CD14-positive monocyte (primary cell): ENCODE data around the gene KLHL40. TPM values are rescaled to one million over a fixed set of nuclear protein-coding genes. Genes with fewer than 3 reads are reported as not detected.

Experiments
- DNase-seq, 3 donors: peaks; one replicate each; pipeline ENCODE4 v3.0.0-alpha.2; 2011 to 2022
- H2AFZ ChIP-seq: 2 replicates; pipeline ENCODE4 v1.6.0; 2012; ENCODE audit warnings: mild to moderate bottlenecking, low read depth, low read length, inconsistent platforms; ENCODE audit not compliant: insufficient read depth, poor library complexity, severe bottlenecking
- H3K27ac ChIP-seq, 2 donors: 1 replicate in 1 of 2; 2 replicates in 1 of 2; pipeline ENCODE4 v1.5.1; 2012 to 2013; ENCODE audit warnings: low read length in 2 of 2, control low read depth in 1 of 2, inconsistent platforms in 1 of 2, low read depth in 1 of 2, mild to moderate bottlenecking in 1 of 2
- H3K27me3 ChIP-seq, 2 donors: one replicate each; pipeline versions ENCODE4 v1.6.0 to v1.6.1; 2011 to 2013; ENCODE audit warnings: low read length in 2 of 2; ENCODE audit not compliant: control insufficient read depth in 2 of 2, insufficient read depth in 2 of 2
- H3K36me3 ChIP-seq, 2 donors: replicated peaks in 1 of 2; 1 replicate in 1 of 2; 2 replicates in 1 of 2; pipeline versions ENCODE4 v1.5.1 to v1.6.1; 2012 to 2013; ENCODE audit warnings: low read length in 2 of 2, control low read depth in 1 of 2, inconsistent platforms in 1 of 2, mild to moderate bottlenecking in 1 of 2; ENCODE audit not compliant: insufficient read depth in 2 of 2, control insufficient read depth in 1 of 2
- H3K4me1 ChIP-seq, 2 donors: 1 replicate in 1 of 2; 2 replicates in 1 of 2; pipeline versions ENCODE4 v1.5.1 to v1.6.1; 2012 to 2013; ENCODE audit warnings: low read length in 2 of 2, control low read depth in 1 of 2, inconsistent platforms in 1 of 2, mild to moderate bottlenecking in 1 of 2, moderate library complexity in 1 of 2; ENCODE audit not compliant: insufficient read depth in 2 of 2, control insufficient read depth in 1 of 2
- H3K4me2 ChIP-seq: replicated peaks from 2 replicates; pipeline ENCODE3; 2012; ENCODE audit warnings: low read length, moderate library complexity, mild to moderate bottlenecking; ENCODE audit not compliant: poor library complexity, severe bottlenecking; ENCODE audit errors: extremely low read depth
- H3K4me3 ChIP-seq, 3 experiments: fragments of 200-600 bp in 1 of 3; sonication (generic) in 1 of 3; replicated peaks in 1 of 3; 1 replicate in 2 of 3; 2 replicates in 1 of 3; pipeline ENCODE4 v1.5.1; 2011 to 2013; ENCODE audit warnings: low read length in 3 of 3, mild to moderate bottlenecking in 3 of 3, control low read depth in 2 of 3, low read depth in 2 of 3, inconsistent platforms in 1 of 3, moderate library complexity in 1 of 3
- H3K79me2 ChIP-seq: 2 replicates; pipeline ENCODE4 v1.6.0; 2012; ENCODE audit warnings: mild to moderate bottlenecking, control low read depth, inconsistent platforms, low read length, moderate library complexity; ENCODE audit not compliant: insufficient read depth
- H3K9ac ChIP-seq: 2 replicates; pipeline ENCODE4 v1.6.0; 2017; ENCODE audit warnings: low read length, mild to moderate bottlenecking; ENCODE audit not compliant: insufficient read depth, poor library complexity, severe bottlenecking
- H3K9me3 ChIP-seq, 2 donors: replicated peaks in 1 of 2; 1 replicate in 1 of 2; 2 replicates in 1 of 2; pipeline versions ENCODE4 v1.5.1 to v1.6.1; 2012 to 2013; ENCODE audit warnings: low read length in 2 of 2, control low read depth in 1 of 2; ENCODE audit not compliant: control insufficient read depth in 1 of 2, insufficient read depth in 1 of 2
- H4K20me1 ChIP-seq: 2 replicates; pipeline ENCODE4 v1.6.0; 2012; ENCODE audit warnings: mild to moderate bottlenecking, low read length, control low read depth, moderate library complexity; ENCODE audit not compliant: insufficient read depth
- H3K27ac Mint-ChIP-seq, 7 donors: one replicate each; pipeline ENCODE4 v1.8.0; 2020; ENCODE audit warnings: mild to moderate bottlenecking in 7 of 7, mixed read lengths in 7 of 7, moderate library complexity in 6 of 7, inconsistent platforms in 2 of 7
- H3K27me3 Mint-ChIP-seq, 3 donors: one replicate each; pipeline ENCODE4 v1.8.0; 2021 to 2022; ENCODE audit warnings: low read depth in 3 of 3, mild to moderate bottlenecking in 3 of 3, mixed read lengths in 3 of 3, moderate library complexity in 3 of 3, inconsistent platforms in 1 of 3
- H3K36me3 Mint-ChIP-seq, 2 donors: one replicate each; pipeline ENCODE4 v1.8.0; 2020; ENCODE audit warnings: mixed read lengths in 2 of 2, inconsistent platforms in 1 of 2, mild to moderate bottlenecking in 1 of 2
- H3K4me1 Mint-ChIP-seq: one replicate; pipeline ENCODE4 v1.8.0; 2020; ENCODE audit warnings: mild to moderate bottlenecking, mixed read lengths
- H3K4me3 Mint-ChIP-seq, 2 donors: one replicate each; pipeline ENCODE4 v1.8.0; 2020; ENCODE audit warnings: mild to moderate bottlenecking in 2 of 2, mixed read lengths in 2 of 2, moderate library complexity in 1 of 2
- H3K9me3 Mint-ChIP-seq, 7 donors: one replicate each; pipeline ENCODE4 v1.8.0; 2020 to 2022; ENCODE audit warnings: mixed read lengths in 7 of 7, mild to moderate bottlenecking in 6 of 7, moderate library complexity in 6 of 7, inconsistent platforms in 2 of 7
- WGBS: methylation state at CpG from one replicate; pipeline ENCODE4 v1.1.5; 2013; ENCODE audit warnings: missing lambda C conversion rate; ENCODE audit not compliant: insufficient coverage; 5-methylcytosine and 5-hydroxymethylcytosine counted together
- intact Hi-C, 2 donors: fragments of 100-400 bp; cut with micrococcal nuclease; formaldehyde crosslinking; loops; one replicate each; pipeline versions ENCODE4 v1.15.0 to v1.15.1; 2023
- polyA plus RNA-seq, 3 donors: library from polyadenylated mRNA; depleted of rRNA in 1 of 3; unstranded in 2 of 3; stranded (reverse) in 1 of 3; fragments of 300-500 nt in 2 of 3; fragments of >200 nt in 1 of 3; fragmentation: Illumina TruSeq in 2 of 3; gene quantifications; 1 replicate in 2 of 3; 2 replicates in 1 of 3; pipeline ENCODE4 v1.2.3, GENCODE V29; 2012 to 2021
- TF ChIP-seq, protein P1 (sequence below): fragments of 200-600 bp; IDR thresholded peaks from one replicate; pipeline ENCODE4 v1.8.0; 2022; ENCODE audit warnings: antibody characterized with exemption, mild to moderate bottlenecking

KLHL40 gene
- polyA plus RNA-seq, 3 donors, result not detected

GRCh38 chr3:42674146-42674545, 11.2 kb upstream of the KLHL40 start:
- H3K27ac Mint-ChIP-seq, result no peak overlapping the region

DNA sequence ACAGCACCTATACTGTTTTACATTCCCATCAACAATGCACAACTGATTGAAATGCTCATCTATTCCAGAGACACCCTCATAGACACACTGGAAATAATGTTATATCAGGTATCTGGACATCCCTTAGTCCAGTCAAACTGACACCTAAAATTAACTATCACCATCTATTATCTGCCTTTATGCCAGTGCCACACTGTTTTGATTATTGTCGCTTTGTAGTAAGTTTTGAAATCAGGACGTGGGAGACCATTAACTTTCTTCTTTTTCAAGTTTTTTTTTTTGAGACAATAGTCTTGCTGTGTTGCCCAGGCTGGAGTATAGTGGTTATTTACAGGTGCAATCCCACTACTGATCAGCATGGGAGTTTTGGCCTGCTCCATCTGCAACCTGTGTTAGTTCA, 9.4 kb upstream of the KLHL40 start:
- no peak for DNase-seq
- Histone ChIP-seq H3K4me2 (no peak overlapping the region), H3K79me2 (no peaks in the 10 kb centered on the region), H2AFZ (no peak overlapping the region), H3K27me3 (no peaks in the 10 kb centered on the region), H3K9me3 (peaks cover 7 to 8% of the 10 kb centered on the region in 2 donors), H3K27ac (no peak overlapping the region), H3K9ac (no peak overlapping the region), H4K20me1 (no peaks in the 10 kb centered on the region), H3K4me3 (no peak overlapping the region), H3K4me1 (no peaks in the 10 kb centered on the region), H3K36me3 (no peaks in the 10 kb centered on the region)
- TF ChIP-seq, protein P1, sequence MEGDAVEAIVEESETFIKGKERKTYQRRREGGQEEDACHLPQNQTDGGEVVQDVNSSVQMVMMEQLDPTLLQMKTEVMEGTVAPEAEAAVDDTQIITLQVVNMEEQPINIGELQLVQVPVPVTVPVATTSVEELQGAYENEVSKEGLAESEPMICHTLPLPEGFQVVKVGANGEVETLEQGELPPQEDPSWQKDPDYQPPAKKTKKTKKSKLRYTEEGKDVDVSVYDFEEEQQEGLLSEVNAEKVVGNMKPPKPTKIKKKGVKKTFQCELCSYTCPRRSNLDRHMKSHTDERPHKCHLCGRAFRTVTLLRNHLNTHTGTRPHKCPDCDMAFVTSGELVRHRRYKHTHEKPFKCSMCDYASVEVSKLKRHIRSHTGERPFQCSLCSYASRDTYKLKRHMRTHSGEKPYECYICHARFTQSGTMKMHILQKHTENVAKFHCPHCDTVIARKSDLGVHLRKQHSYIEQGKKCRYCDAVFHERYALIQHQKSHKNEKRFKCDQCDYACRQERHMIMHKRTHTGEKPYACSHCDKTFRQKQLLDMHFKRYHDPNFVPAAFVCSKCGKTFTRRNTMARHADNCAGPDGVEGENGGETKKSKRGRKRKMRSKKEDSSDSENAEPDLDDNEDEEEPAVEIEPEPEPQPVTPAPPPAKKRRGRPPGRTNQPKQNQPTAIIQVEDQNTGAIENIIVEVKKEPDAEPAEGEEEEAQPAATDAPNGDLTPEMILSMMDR, result no peak
- WGBS, result no CpG with 5 or more reads among the region's 2 CpGs
- Mint-ChIP-seq H3K27me3 (peaks cover 4 to 9% (median 9%) of the 10 kb centered on the region in 3 donors), H3K27ac (no peak overlapping the region), H3K9me3 (peaks cover under 1 to 24% (median 14%) of the 10 kb centered on the region in 7 donors), H3K36me3 (no peaks in the 10 kb centered on the region), H3K4me3 (no peak overlapping the region), H3K4me1 (peaks cover 8% of the 10 kb centered on the region)
- intact Hi-C loops, result no loop called here

More at GRCh38 chr3:42674146-42674545, 11.2 kb upstream of the KLHL40 start:
- TF ChIP-seq, protein P1, result no peak
- no CpG with 5 or more reads among the region's 3 CpGs for WGBS
- Histone ChIP-seq H3K9me3 (peaks cover 8 to 12% of the 10 kb centered on the region in 2 donors), H3K36me3 (no peaks in the 10 kb centered on the region), H2AFZ (no peak overlapping the region), H4K20me1 (no peaks in the 10 kb centered on the region), H3K27ac (no peak overlapping the region), H3K27me3 (no peaks in the 10 kb centered on the region), H3K4me1 (no peaks in the 10 kb centered on the region), H3K79me2 (no peaks in the 10 kb centered on the region), H3K4me2 (no peak overlapping the region), H3K4me3 (no peak overlapping the region), H3K9ac (no peak overlapping the region)
- intact Hi-C loops, result no loop called here
- Mint-ChIP-seq H3K4me3 (no peak overlapping the region), H3K4me1 (peaks cover 8% of the 10 kb centered on the region), H3K9me3 (peaks cover 3 to 25% (median 14%) of the 10 kb centered on the region in 7 donors), H3K36me3 (no peaks in the 10 kb centered on the region), H3K27me3 (peaks cover 0 to 11% (median 9%) of the 10 kb centered on the region in 3 donors)
- no peak for DNase-seq
